Activated T-helper 1 cell treated with anti-CD3 and anti-CD28 coated beads, Interleukin-2, amount 50 U/mL, for 16 hours (primary cell): ENCODE results near the gene ASB16.
A peak's percentile ranks its signal among the peaks of the same experiment; 100 is the strongest.

Experiments used
- DNase-seq, 2 donors: peaks; one replicate each; pipeline ENCODE4 v3.0.0-alpha.2; 2020; ENCODE audit warnings: low read depth in 1 of 2, low spot score in 1 of 2

Gene ASB16

DNA sequence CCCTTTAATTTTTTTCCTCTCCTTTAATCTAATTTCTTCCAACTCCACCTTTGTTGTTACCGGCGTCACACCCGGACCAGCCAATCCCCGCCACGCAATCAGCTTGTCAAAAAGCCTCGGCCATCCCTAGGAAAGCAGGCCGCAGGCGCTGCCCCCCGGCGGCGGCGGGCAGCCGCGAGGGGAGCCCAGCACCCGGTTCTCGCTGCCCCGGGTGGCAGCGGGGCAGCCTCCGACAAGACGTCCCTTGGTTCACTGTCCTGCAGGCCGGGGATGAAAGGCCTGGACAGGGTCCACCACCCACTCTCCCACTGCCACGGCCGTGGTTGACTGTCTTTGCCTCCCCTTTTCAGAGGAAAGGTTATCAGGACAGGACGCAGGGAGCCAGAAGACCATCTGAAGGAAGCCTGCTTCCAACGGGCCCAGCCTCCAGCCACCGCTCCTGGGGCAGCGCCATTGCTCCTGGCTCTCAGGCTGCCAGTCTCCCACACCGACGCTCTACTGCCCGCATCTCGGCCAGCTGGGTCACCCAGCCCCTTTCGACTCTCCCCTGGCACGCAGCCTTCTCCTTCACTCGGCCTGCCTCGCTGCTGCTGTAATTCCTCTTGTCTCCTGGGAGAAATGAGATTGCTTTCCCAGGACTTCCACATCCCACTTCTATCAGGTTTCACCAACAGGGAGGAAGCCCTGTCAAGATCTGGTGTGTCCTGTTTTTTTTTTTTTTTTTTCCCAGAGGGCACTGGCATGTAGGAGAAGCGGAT is 51.8 kb downstream of the ASB16 start:
- peak in 1 of 2 donors; percentile 29 for DNase-seq

- DNase-seq: no peak
Observed at GRCh38 chr17:44223541-44224071, 53.1 kb downstream of the ASB16 start.
